A549 (cell line): ENCODE data around the gene SLC47A2. TPM values are rescaled to one million over a fixed set of nuclear protein-coding genes. Genes with fewer than 3 reads are reported as not detected.

Source experiments
- ATAC-seq, 2 experiments: fragments of 200-7000 bp in 1 of 2; fragments of >200 bp in 1 of 2; cut with Nextera tagmentation in 1 of 2; cut with Tn5 transposase in 1 of 2; 3 replicates each; pipeline versions ENCODE4 v1.8.0 to v1.9.1; 2018 to 2020; ENCODE audit warnings: mild to moderate bottlenecking in 1 of 2, moderate library complexity in 1 of 2
- CTCF ChIA-PET: fragments of 300-600 bp; sonication (Branson Sonifier 250); formaldehyde crosslinking; extraction: SDS; loops from one replicate; lab custom pipeline; 2021; ENCODE audit warnings: antibody characterized with exemption, inconsistent platforms; lab: Yijun Ruan, JAX
- POLR2A ChIA-PET: fragments of 350-600 bp; formaldehyde crosslinking; extraction: SDS; loops from one replicate; lab custom pipeline; 2021; ENCODE audit warnings: antibody characterized with exemption, inconsistent platforms; lab: Yijun Ruan, JAX
- DNase-seq, 2 experiments: peaks; one replicate each; pipeline versions ENCODE4 v3.0.0 to v3.0.0-alpha.2; 2011 to 2016; ENCODE audit warnings: low read depth in 1 of 2, low spot score in 1 of 2
- FAIRE-seq: peaks from 2 replicates; lab custom pipeline; 2011; peaks lifted over from hg19 to GRCh38; lab: Jason Lieb, UNC
- H3K27ac ChIP-seq, 2 experiments: fragments of >200 bp; sonication (Bioruptor Twin); formaldehyde crosslinking; 3 replicates each; pipeline ENCODE4 v1.5.1; 2016 to 2017
- H3K4me1 ChIP-seq: fragments of >200 bp; sonication (Bioruptor Twin); formaldehyde crosslinking; 3 replicates; pipeline ENCODE4 v1.6.1; 2016
- H3K4me2 ChIP-seq: fragments of >200 bp; sonication (Bioruptor Twin); formaldehyde crosslinking; 3 replicates; pipeline ENCODE4 v1.6.1; 2016
- H3K4me3 ChIP-seq: fragments of >200 bp; sonication (Bioruptor Twin); formaldehyde crosslinking; 3 replicates; pipeline ENCODE4 v1.5.1; 2016
- H3K9me3 ChIP-seq: fragments of >200 bp; sonication (Bioruptor Twin); formaldehyde crosslinking; 3 replicates; pipeline ENCODE4 v1.6.1; 2016
- CBX8 ChIP-seq: fragments of 200-600 bp; sonication (generic); IDR thresholded peaks from 2 replicates; pipeline ENCODE4 v1.6.1; 2016
- CHD2 ChIP-seq: fragments of 150-350 bp; IDR thresholded peaks from 2 replicates; pipeline ENCODE4 v1.6.1; 2014; ENCODE audit warnings: low read length; ENCODE audit not compliant: partially characterized antibody
- E2F6 ChIP-seq: IDR thresholded peaks from 2 replicates; pipeline ENCODE4 v1.6.1; 2012; ENCODE audit warnings: low read depth, borderline replicate concordance
- EHF ChIP-seq: fragments of 250-450 bp; sonication (Bioruptor Pico); IDR thresholded peaks from 2 replicates; pipeline ENCODE4 v1.5.0; 2020; ENCODE audit warnings: mild to moderate bottlenecking
- EHMT2 ChIP-seq: fragments of 200-600 bp; sonication (generic); IDR thresholded peaks from 2 replicates; pipeline ENCODE4 v1.6.1; 2016; ENCODE audit warnings: antibody characterized with exemption, low read depth, mild to moderate bottlenecking, moderate library complexity
- ELK1 ChIP-seq: fragments of 150-350 bp; IDR thresholded peaks from 2 replicates; pipeline ENCODE4 v1.6.1; 2014; ENCODE audit warnings: low read depth, mild to moderate bottlenecking, low read length
- EP300 ChIP-seq, 2 experiments: fragments of >200 bp; sonication (Bioruptor Twin); formaldehyde crosslinking; IDR thresholded peaks; 2 replicates in 1 of 2; 3 replicates in 1 of 2; pipeline ENCODE4 v1.6.1; 2016 to 2017
- FOSB ChIP-seq: fragments of 250-450 bp; sonication (Bioruptor Pico); IDR thresholded peaks from 2 replicates; pipeline ENCODE4 v1.5.0; 2020; ENCODE audit warnings: mild to moderate bottlenecking, moderate library complexity
- FOSL2 ChIP-seq, 2 experiments: fragments of 450-650 bp in 1 of 2; fragments of >200 bp in 1 of 2; sonication (Bioruptor Twin) in 1 of 2; formaldehyde crosslinking; IDR thresholded peaks; 2 replicates each; pipeline versions ENCODE4 v1.5.0 to v1.6.1; 2016 to 2020; ENCODE audit warnings: mild to moderate bottlenecking in 1 of 2, moderate library complexity in 1 of 2
- FOXS1 ChIP-seq: fragments of 250-450 bp; sonication (Bioruptor Pico); IDR thresholded peaks from 2 replicates; pipeline ENCODE4 v1.5.0; 2020; ENCODE audit warnings: mild to moderate bottlenecking, moderate library complexity
- GATA3 ChIP-seq: IDR thresholded peaks from 2 replicates; pipeline ENCODE4 v1.6.1; 2012; ENCODE audit warnings: borderline replicate concordance
- HDAC2 ChIP-seq: fragments of 200-600 bp; sonication (generic); IDR thresholded peaks from 2 replicates; pipeline ENCODE4 v1.6.1; 2016
- HEYL ChIP-seq: fragments of 250-450 bp; sonication (Bioruptor Pico); IDR thresholded peaks from 2 replicates; pipeline ENCODE4 v1.8.0; 2021; ENCODE audit warnings: mild to moderate bottlenecking, moderate library complexity
- HOXA7 ChIP-seq: fragments of 250-450 bp; sonication (Bioruptor Pico); IDR thresholded peaks from 2 replicates; pipeline ENCODE4 v1.5.0; 2020; ENCODE audit warnings: mild to moderate bottlenecking, moderate library complexity
- JUN ChIP-seq, 2 experiments: fragments of >200 bp; sonication (Bioruptor Twin); formaldehyde crosslinking; IDR thresholded peaks; 2 replicates in 1 of 2; 3 replicates in 1 of 2; pipeline ENCODE4 v1.6.1; 2016 to 2017
- JUNB ChIP-seq: fragments of >200 bp; sonication (Bioruptor Twin); formaldehyde crosslinking; IDR thresholded peaks from 2 replicates; pipeline ENCODE4 v1.6.1; 2016
- MAX ChIP-seq: IDR thresholded peaks from 2 replicates; pipeline ENCODE4 v1.6.1; 2012
- MAZ ChIP-seq: fragments of 150-350 bp; IDR thresholded peaks from 2 replicates; pipeline ENCODE4 v1.6.1; 2014; ENCODE audit warnings: antibody characterized with exemption, low read depth, low read length, borderline replicate concordance
- MYC ChIP-seq: IDR thresholded peaks from 2 replicates; pipeline ENCODE4 v1.6.1; 2012; ENCODE audit warnings: mild to moderate bottlenecking, inconsistent platforms, low read length, improper control_type of control experiment, borderline replicate concordance
- NPAS2 ChIP-seq: fragments of 250-450 bp; sonication (Bioruptor Pico); IDR thresholded peaks from 2 replicates; pipeline ENCODE4 v1.8.0; 2022; ENCODE audit warnings: mild to moderate bottlenecking, moderate library complexity, borderline replicate concordance
- NR3C1 ChIP-seq: fragments of >200 bp; sonication (Bioruptor Twin); formaldehyde crosslinking; IDR thresholded peaks from 3 replicates; pipeline ENCODE4 v1.6.1; 2017
- PHF8 ChIP-seq: fragments of 200-600 bp; sonication (generic); IDR thresholded peaks from 2 replicates; pipeline ENCODE4 v1.6.1; 2016; ENCODE audit warnings: low read depth, mild to moderate bottlenecking, antibody characterized with exemption, moderate library complexity, borderline replicate concordance
- POLR2A ChIP-seq: IDR thresholded peaks from 2 replicates; pipeline ENCODE4 v1.6.1; 2012; ENCODE audit warnings: mild to moderate bottlenecking, low read length
- RAD21 ChIP-seq, 2 experiments: fragments of >200 bp in 1 of 2; sonication (Bioruptor Twin) in 1 of 2; formaldehyde crosslinking in 1 of 2; IDR thresholded peaks in 1 of 2; conservative IDR thresholded peaks in 1 of 2; 2 replicates in 1 of 2; 3 replicates in 1 of 2; pipeline ENCODE4 v1.6.1; 2012 to 2018; ENCODE audit warnings: inconsistent platforms in 1 of 2
- RARB ChIP-seq: fragments of 250-450 bp; sonication (Bioruptor Pico); IDR thresholded peaks from 2 replicates; pipeline ENCODE4 v1.8.0; 2021; ENCODE audit warnings: mild to moderate bottlenecking, moderate library complexity
- RFX5 ChIP-seq: fragments of 450-650 bp; IDR thresholded peaks from 2 replicates; pipeline ENCODE4 v1.7.1; 2014; ENCODE audit warnings: antibody characterized with exemption, mild to moderate bottlenecking, moderate library complexity
- RNF2 ChIP-seq: fragments of 200-600 bp; sonication (generic); IDR thresholded peaks from 2 replicates; pipeline ENCODE4 v1.6.1; 2016; ENCODE audit warnings: low read depth, mild to moderate bottlenecking, antibody characterized with exemption, moderate library complexity, borderline replicate concordance
- SREBF2 ChIP-seq: fragments of 450-650 bp; IDR thresholded peaks from 2 replicates; pipeline ENCODE4 v1.6.1; 2014; ENCODE audit warnings: mild to moderate bottlenecking, moderate library complexity
- TFCP2L1 ChIP-seq: fragments of 250-450 bp; sonication (Bioruptor Pico); IDR thresholded peaks from 2 replicates; pipeline ENCODE4 v1.5.0; 2021; ENCODE audit warnings: mild to moderate bottlenecking
- ZFP36 ChIP-seq: fragments of 450-650 bp; IDR thresholded peaks from 2 replicates; pipeline ENCODE4 v1.6.1; 2014; ENCODE audit warnings: borderline replicate concordance; ENCODE audit not compliant: partially characterized antibody
- WGBS: methylation state at CpG from one replicate; pipeline ENCODE4 v1.1.6; 2017; ENCODE audit errors: missing lambda C conversion rate; 5-methylcytosine and 5-hydroxymethylcytosine counted together
- polyA plus RNA-seq, 4 experiments: library from polyadenylated mRNA; depleted of rRNA in 3 of 4; stranded (reverse); fragments of >200 nt; fragmentation: RNase III in 1 of 4; extraction: RNeasy Plus Mini Kit Qiagen cat#74134 plus additional on column Dnase treatment in 1 of 4; gene quantifications; 2 replicates in 3 of 4; 3 replicates in 1 of 4; pipeline ENCODE4 v1.2.3, GENCODE V29; 2011 to 2017
- TF ChIP-seq, protein P1 (sequence below): fragments of >200 bp; sonication (Bioruptor Twin); formaldehyde crosslinking; IDR thresholded peaks from 2 replicates; pipeline ENCODE4 v1.6.1; 2016
- TF ChIP-seq, protein P2 (sequence below): IDR thresholded peaks from 2 replicates; pipeline ENCODE4 v1.6.1; 2012
- TF ChIP-seq, protein P3 (sequence below): fragments of 250-450 bp; sonication (Bioruptor Pico); IDR thresholded peaks from 2 replicates; pipeline ENCODE4 v1.5.0; 2021; ENCODE audit warnings: mild to moderate bottlenecking, moderate library complexity, borderline replicate concordance

The SLC47A2 gene
- polyA plus RNA-seq, 2 of the 4 experiments (the other 2 are of a cell fraction): 0.13 to 0.27 TPM

- FAIRE-seq (peak; percentile 13), DNase-seq (peak in 1 of 2 experiments; percentile 88), ATAC-seq (peak; percentile 7 to 22)
- no peak overlapping the region; the same call in 2 of the 3 replicates for H3K4me3 ChIP-seq
- H3K9me3 ChIP-seq: no peaks in the 10 kb centered on the region
- POLR2A ChIA-PET: interaction anchor here (0.6 to 5.6 kb wide), 17 partner anchors 9 to 390 kb away, joined by 3 to 87 read pairs (median 6); partner anchors contain the start of genes ALDH3A2, B9D1 and MAPK7
- CTCF ChIA-PET: interaction anchor here (0.6 to 22.4 kb wide), 22 partner anchors 3 to 406 kb away, joined by 3 to 681 read pairs (median 6); partner anchors contain the start of genes ALDH3A1, ALDH3A2, B9D1 and SLC47A1
- peak overlapping the region; percentile 98 to 100 for H3K27ac ChIP-seq
- peak overlapping the region; percentile 77 for H3K4me2 ChIP-seq
- H3K4me1 ChIP-seq: peaks cover 71% of the 10 kb centered on the region
- 2% methylated on average over 15 of the region's 15 CpGs for WGBS
- TF ChIP-seq PHF8 (no peak), EHMT2 (no peak), FOXS1 (CRISPR knock-in tag) (peak; percentile 20), POLR2A (no peak), TFCP2L1 (CRISPR knock-in tag) (no peak; the same call in none of the 2 replicates), GATA3 (no peak; the same call in none of the 2 replicates), CHD2 (no peak), MYC (no peak; the same call in 1 of the 2 replicates), E2F6 (no peak; the same call in 1 of the 2 replicates), RAD21 (conservative IDR thresholded peaks at IDR 0.05 in 1 of 2, IDR thresholded peaks at IDR 0.05 in 1 of 2) (no peak), ELK1 (no peak), FOSL2 (IDR thresholded peaks at IDR 0.05) (no peak), FOSL2 (CRISPR knock-in tag; IDR thresholded peaks at IDR 0.05) (peak; percentile 84), JUNB (0 out of 2 replicates have a peak, but pooled peaks have one; percentile 12), NR3C1 (no peak), CBX8 (no peak), EHF (CRISPR knock-in tag) (peak; percentile 94), MAZ (no peak), JUN (IDR thresholded peaks at IDR 0.05) (no peak; a peak in 2 of 5 replicates), MAX (peak; percentile 82), HDAC2 (no peak), HEYL (CRISPR knock-in tag) (peak; percentile 94), ZFP36 (no peak), HOXA7 (peak; percentile 86), EP300 (IDR thresholded peaks at IDR 0.05) (peak; percentile 8 to 35; a peak in 2 of 5 replicates), RARB (CRISPR knock-in tag) (peak; percentile 58), NPAS2 (CRISPR knock-in tag) (peak; percentile 58; the same call in 1 of the 2 replicates), RNF2 (no peak), SREBF2 (no peak), RFX5 (no peak), FOSB (CRISPR knock-in tag) (peak; percentile 82; the same call in 1 of the 2 replicates)
- TF ChIP-seq, protein P1, sequence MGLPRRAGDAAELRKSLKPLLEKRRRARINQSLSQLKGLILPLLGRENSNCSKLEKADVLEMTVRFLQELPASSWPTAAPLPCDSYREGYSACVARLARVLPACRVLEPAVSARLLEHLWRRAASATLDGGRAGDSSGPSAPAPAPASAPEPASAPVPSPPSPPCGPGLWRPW: no peak
- TF ChIP-seq, protein P2, sequence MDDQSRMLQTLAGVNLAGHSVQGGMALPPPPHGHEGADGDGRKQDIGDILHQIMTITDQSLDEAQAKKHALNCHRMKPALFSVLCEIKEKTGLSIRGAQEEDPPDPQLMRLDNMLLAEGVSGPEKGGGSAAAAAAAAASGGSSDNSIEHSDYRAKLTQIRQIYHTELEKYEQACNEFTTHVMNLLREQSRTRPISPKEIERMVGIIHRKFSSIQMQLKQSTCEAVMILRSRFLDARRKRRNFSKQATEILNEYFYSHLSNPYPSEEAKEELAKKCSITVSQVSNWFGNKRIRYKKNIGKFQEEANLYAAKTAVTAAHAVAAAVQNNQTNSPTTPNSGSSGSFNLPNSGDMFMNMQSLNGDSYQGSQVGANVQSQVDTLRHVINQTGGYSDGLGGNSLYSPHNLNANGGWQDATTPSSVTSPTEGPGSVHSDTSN: no peak
- TF ChIP-seq, protein P3, sequence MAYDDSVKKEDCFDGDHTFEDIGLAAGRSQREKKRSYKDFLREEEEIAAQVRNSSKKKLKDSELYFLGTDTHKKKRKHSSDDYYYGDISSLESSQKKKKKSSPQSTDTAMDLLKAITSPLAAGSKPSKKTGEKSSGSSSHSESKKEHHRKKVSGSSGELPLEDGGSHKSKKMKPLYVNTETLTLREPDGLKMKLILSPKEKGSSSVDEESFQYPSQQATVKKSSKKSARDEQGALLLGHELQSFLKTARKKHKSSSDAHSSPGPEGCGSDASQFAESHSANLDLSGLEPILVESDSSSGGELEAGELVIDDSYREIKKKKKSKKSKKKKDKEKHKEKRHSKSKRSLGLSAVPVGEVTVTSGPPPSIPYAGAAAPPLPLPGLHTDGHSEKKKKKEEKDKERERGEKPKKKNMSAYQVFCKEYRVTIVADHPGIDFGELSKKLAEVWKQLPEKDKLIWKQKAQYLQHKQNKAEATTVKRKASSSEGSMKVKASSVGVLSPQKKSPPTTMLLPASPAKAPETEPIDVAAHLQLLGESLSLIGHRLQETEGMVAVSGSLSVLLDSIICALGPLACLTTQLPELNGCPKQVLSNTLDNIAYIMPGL (CRISPR knock-in tag): peak; percentile 79
Observed at GRCh38 chr17:19752216-19753050, 36.0 kb upstream of the SLC47A2 start.
